NCI-H460 (cell line): ENCODE measurements around the gene CAB39. TPM values are rescaled to one million over a fixed set of nuclear protein-coding genes. Genes with fewer than 3 reads are reported as not detected.

Experiments
- DNase-seq: peaks from one replicate; pipeline ENCODE4 v3.0.0-alpha.2; 2016; ENCODE audit warnings: low read depth; ENCODE audit errors: extremely low read depth
- polyA plus RNA-seq: library from polyadenylated mRNA; depleted of rRNA; stranded (reverse); fragments of >200 nt; gene quantifications from 2 replicates; pipeline ENCODE4 v1.2.3, GENCODE V29; 2014; cell fraction: nucleus; rRNA removed
- total RNA-seq: library from RNA; depleted of rRNA; stranded (reverse); fragments of >200 nt; shearing (Covaris generic); gene quantifications from 2 replicates; pipeline ENCODE4 v1.2.3, GENCODE V29; 2014; rRNA removed

Gene CAB39
- total RNA-seq, result 45.1 and 49.7 TPM in 2 replicates
- polyA plus RNA-seq, result 26.8 and 32.5 TPM in 2 replicates

- DNase-seq, result peak; percentile 80
These were observed at the start of gene CAB39 for GRCh38 chr2:230712443-230713330. TSS of gene CAB39 (plus strand) at chr2:230712842. CDS start at chr2:230760002, 47,160 bp downstream.

- no peak for DNase-seq
These were observed 48.5 kb upstream of the CAB39 start for GRCh38 chr2:230664128-230664527.

- no peak for DNase-seq
These were observed 47.8 kb upstream of the CAB39 start for GRCh38 chr2:230664844-230665243.

- DNase-seq, result no peak
These were observed 47.4 kb upstream of the CAB39 start for GRCh38 chr2:230665263-230665691.

- DNase-seq, result no peak
These were observed 46.2 kb upstream of the CAB39 start for GRCh38 chr2:230666446-230666845.

GRCh38 chr2:230666885-230667712 is 45.5 kb upstream of the CAB39 start:
- no peak for DNase-seq

- DNase-seq, result no peak
These were observed 44.3 kb upstream of the CAB39 start for GRCh38 chr2:230668184-230668938.

- no peak for DNase-seq
These were observed 43.7 kb upstream of the CAB39 start for GRCh38 chr2:230668939-230669303.

- DNase-seq, result no peak
These were observed 43.2 kb upstream of the CAB39 start for GRCh38 chr2:230669386-230669950.

- DNase-seq, result no peak
These were observed 41.5 kb upstream of the CAB39 start for GRCh38 chr2:230671117-230671516.

GRCh38 chr2:230672836-230673235 is 39.8 kb upstream of the CAB39 start:
- no peak for DNase-seq

- DNase-seq, result no peak
These were observed 38.2 kb upstream of the CAB39 start for GRCh38 chr2:230674401-230674800.

- DNase-seq, result no peak
These were observed 37.5 kb upstream of the CAB39 start for GRCh38 chr2:230674966-230675672.

GRCh38 chr2:230676546-230676945 is 36.1 kb upstream of the CAB39 start:
- DNase-seq, result no peak

- no peak for DNase-seq
These were observed 35.3 kb upstream of the CAB39 start for GRCh38 chr2:230677201-230677946.

- no peak for DNase-seq
These were observed 34.6 kb upstream of the CAB39 start for GRCh38 chr2:230678018-230678417.

GRCh38 chr2:230678451-230678850 is 34.2 kb upstream of the CAB39 start:
- DNase-seq, result no peak

- DNase-seq, result no peak
These were observed 32.0 kb upstream of the CAB39 start for GRCh38 chr2:230680463-230681170.
